H9 (cell line): Measurements from ENCODE around the gene MAPK6. TPM values are rescaled to one million over a fixed set of nuclear protein-coding genes. Genes with fewer than 3 reads are reported as not detected.

Experiments used
- DNase-seq: peaks from one replicate; pipeline ENCODE4 v3.0.0-alpha.2; 2017
- H2AFZ ChIP-seq: one replicate; pipeline ENCODE4 v1.6.1; 2013; ENCODE audit warnings: mild to moderate bottlenecking, low read length, control low read depth, moderate library complexity
- H2AK5ac ChIP-seq: 2 replicates; pipeline ENCODE4 v1.6.1; 2013; ENCODE audit warnings: low read length, control low read depth, mixed read lengths; ENCODE audit not compliant: insufficient read length
- H2BK120ac ChIP-seq: one replicate; pipeline ENCODE4 v1.6.1; 2013; ENCODE audit warnings: low read depth, mild to moderate bottlenecking, low read length, control low read depth, inconsistent platforms; ENCODE audit not compliant: poor library complexity, severe bottlenecking
- H2BK12ac ChIP-seq: 2 replicates; pipeline ENCODE4 v1.6.1; 2013; ENCODE audit warnings: low read length, control low read depth, mixed read lengths, low read depth; ENCODE audit not compliant: insufficient read length
- H2BK15ac ChIP-seq: 2 replicates; pipeline ENCODE4 v1.6.1; 2013; ENCODE audit warnings: low read depth, low read length, control low read depth
- H2BK20ac ChIP-seq: one replicate; pipeline ENCODE4 v1.6.1; 2013; ENCODE audit warnings: low read depth, mild to moderate bottlenecking, low read length, control low read depth, inconsistent platforms; ENCODE audit not compliant: poor library complexity, severe bottlenecking
- H2BK5ac ChIP-seq: 2 replicates; pipeline ENCODE4 v1.6.1; 2013; ENCODE audit warnings: low read length, control low read depth, mixed read lengths; ENCODE audit not compliant: insufficient read length
- H3K14ac ChIP-seq: 2 replicates; pipeline ENCODE4 v1.6.1; 2013; ENCODE audit warnings: low read length, control low read depth; ENCODE audit not compliant: insufficient read depth
- H3K18ac ChIP-seq: 2 replicates; pipeline ENCODE4 v1.6.1; 2013; ENCODE audit warnings: low read depth, mild to moderate bottlenecking, mixed read lengths, low read length, control low read depth; ENCODE audit not compliant: insufficient read length
- H3K23ac ChIP-seq: 2 replicates; pipeline ENCODE4 v1.6.1; 2013; ENCODE audit warnings: low read length, control low read depth, mixed read lengths, low read depth; ENCODE audit not compliant: insufficient read length
- H3K23me2 ChIP-seq: 2 replicates; pipeline ENCODE4 v1.6.1; 2013; ENCODE audit warnings: low read depth, mild to moderate bottlenecking, mixed read lengths, low read length, control low read depth; ENCODE audit not compliant: insufficient read length, poor library complexity, severe bottlenecking
- H3K27ac ChIP-seq: 2 replicates; pipeline ENCODE4 v1.5.1; 2013; ENCODE audit warnings: low read length, control low read depth, mixed read lengths, low read depth; ENCODE audit not compliant: insufficient read length
- H3K27me3 ChIP-seq: 2 replicates; pipeline ENCODE4 v1.6.1; 2013; ENCODE audit warnings: low read length, control low read depth, inconsistent platforms; ENCODE audit not compliant: insufficient read depth
- H3K4ac ChIP-seq: 2 replicates; pipeline ENCODE4 v1.6.1; 2013; ENCODE audit warnings: low read depth, mild to moderate bottlenecking, control low read depth, inconsistent platforms, low read length, moderate library complexity
- H3K4me1 ChIP-seq: 2 replicates; pipeline ENCODE4 v1.6.1; 2013; ENCODE audit warnings: low read length, control low read depth, inconsistent platforms; ENCODE audit not compliant: insufficient read depth
- H3K4me2 ChIP-seq: 2 replicates; pipeline ENCODE4 v1.6.1; 2013; ENCODE audit warnings: low read length, control low read depth, mixed read lengths; ENCODE audit not compliant: insufficient read length, insufficient read depth
- H3K56ac ChIP-seq: 2 replicates; pipeline ENCODE4 v1.6.1; 2013; ENCODE audit warnings: low read depth, mild to moderate bottlenecking, mixed read lengths, low read length, control low read depth; ENCODE audit not compliant: insufficient read length
- H3K79me1 ChIP-seq: 2 replicates; pipeline ENCODE4 v1.6.1; 2013; ENCODE audit warnings: low read depth, mild to moderate bottlenecking, moderate library complexity, low read length, control low read depth, inconsistent platforms; ENCODE audit not compliant: insufficient read depth, poor library complexity, severe bottlenecking
- H3K79me2 ChIP-seq: 2 replicates; pipeline ENCODE4 v1.6.1; 2013; ENCODE audit warnings: low read length, control low read depth, inconsistent platforms; ENCODE audit not compliant: insufficient read depth
- H3K9ac ChIP-seq: 2 replicates; pipeline ENCODE4 v1.6.1; 2013; ENCODE audit warnings: low read length, control low read depth, mixed read lengths; ENCODE audit not compliant: insufficient read length; ENCODE audit errors: extremely low read depth
- H3K9me3 ChIP-seq: one replicate; pipeline ENCODE4 v1.6.1; 2013; ENCODE audit warnings: low read depth, low read length, inconsistent platforms; ENCODE audit not compliant: control insufficient read depth
- H3T11ph ChIP-seq: one replicate; pipeline ENCODE4 v1.6.1; 2013; ENCODE audit warnings: mild to moderate bottlenecking, low read length, control low read depth, inconsistent platforms
- H4K20me1 ChIP-seq: one replicate; pipeline ENCODE4 v1.6.1; 2013; ENCODE audit not compliant: control insufficient read depth, insufficient read length, insufficient read depth
- H4K5ac ChIP-seq: 2 replicates; pipeline ENCODE4 v1.6.1; 2013; ENCODE audit warnings: low read depth, mild to moderate bottlenecking, mixed read lengths, low read length, control low read depth; ENCODE audit not compliant: insufficient read length
- H4K8ac ChIP-seq: replicated peaks from 2 replicates; pipeline ENCODE4 v1.6.1; 2013; ENCODE audit warnings: low read length, control low read depth, mixed read lengths, low read depth; ENCODE audit not compliant: insufficient read length
- H4K91ac ChIP-seq: 2 replicates; pipeline ENCODE4 v1.6.1; 2013; ENCODE audit warnings: low read depth, mild to moderate bottlenecking, moderate library complexity, mixed read lengths, low read length, control low read depth; ENCODE audit not compliant: insufficient read length
- H3K27ac Mint-ChIP-seq, 3 experiments: 2 replicates in 2 of 3; 3 replicates in 1 of 3; pipeline ENCODE4 v1.8.0; 2020 to 2021; ENCODE audit warnings: mixed read lengths in 3 of 3, mild to moderate bottlenecking in 1 of 3, moderate library complexity in 1 of 3
- H3K27me3 Mint-ChIP-seq: 2 replicates; pipeline ENCODE4 v1.8.0; 2021; ENCODE audit warnings: low read depth, mild to moderate bottlenecking, moderate library complexity, mixed read lengths
- H3K36me3 Mint-ChIP-seq, 3 experiments: 2 replicates in 2 of 3; 3 replicates in 1 of 3; pipeline ENCODE4 v1.8.0; 2020 to 2021; ENCODE audit warnings: low read depth in 3 of 3, mixed read lengths in 3 of 3; ENCODE audit not compliant: insufficient read depth in 1 of 3
- H3K4me1 Mint-ChIP-seq, 2 experiments: 2 replicates each; pipeline ENCODE4 v1.8.0; 2020; ENCODE audit warnings: mixed read lengths in 2 of 2
- H3K4me3 Mint-ChIP-seq, 2 experiments: 2 replicates in 1 of 2; 3 replicates in 1 of 2; pipeline ENCODE4 v1.8.0; 2020 to 2021; ENCODE audit warnings: mild to moderate bottlenecking in 2 of 2, mixed read lengths in 2 of 2, moderate library complexity in 1 of 2
- H3K9me3 Mint-ChIP-seq, 2 experiments: 2 replicates in 1 of 2; 3 replicates in 1 of 2; pipeline ENCODE4 v1.8.0; 2020; ENCODE audit warnings: mild to moderate bottlenecking in 2 of 2, mixed read lengths in 2 of 2, moderate library complexity in 1 of 2
- WGBS: extraction: QIAGEN DNeasy Blood & Tissue Kit; methylation state at CpG from one replicate; pipeline ENCODE4 v1.1.7; 2013; ENCODE audit warnings: missing lambda C conversion rate, low lambda C conversion rate, mixed read lengths; ENCODE audit not compliant: insufficient read length; ENCODE audit errors: extremely low coverage; 5-methylcytosine and 5-hydroxymethylcytosine counted together
- total RNA-seq: library from RNA; stranded (reverse); gene quantifications from 2 replicates; pipeline ENCODE4 v1.2.1, GENCODE V29; 2021
- TF ChIP-seq, protein P1 (sequence below): fragments of 200-600 bp; sonication (generic); conservative IDR thresholded peaks from 3 replicates; pipeline ENCODE4 v1.8.0; 2021; ENCODE audit warnings: antibody characterized with exemption, mild to moderate bottlenecking

The MAPK6 gene
- total RNA-seq, 1 experiment from 2014 or later, result 88.6 TPM

DNA sequence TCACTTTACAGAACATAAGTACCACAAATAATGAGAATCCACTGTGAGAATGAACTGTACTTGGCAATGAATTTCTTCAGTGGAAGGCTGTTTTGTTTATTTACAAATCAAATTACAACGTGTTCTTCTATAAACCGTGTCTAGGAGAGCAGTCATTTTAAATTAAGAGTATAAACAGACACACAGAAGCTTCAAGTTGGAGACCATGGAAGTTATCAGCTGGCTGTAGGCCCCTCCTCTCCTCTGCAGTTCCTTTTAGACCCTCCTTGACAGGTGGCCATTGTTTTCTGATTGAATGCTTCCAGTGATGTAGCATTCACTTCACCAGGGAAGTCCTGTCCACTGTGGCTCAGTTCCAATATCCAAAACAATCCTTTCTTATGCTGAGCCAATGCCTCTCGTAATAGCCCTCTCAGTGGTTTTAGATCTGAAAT is 7.3 kb upstream of the MAPK6 start:
- no peak overlapping the region for H2AK5ac ChIP-seq
- H3K4me2 ChIP-seq, result no peak overlapping the region
- H2BK12ac ChIP-seq, result no peak overlapping the region
- H3K9ac ChIP-seq, result no peak overlapping the region
- no peak overlapping the region for H3K23ac ChIP-seq
- no peaks in the 10 kb centered on the region for H3K27me3 ChIP-seq
- no peaks in the 10 kb centered on the region for H4K20me1 ChIP-seq
- no peak overlapping the region for H2BK15ac ChIP-seq
- no peaks in the 10 kb centered on the region for H3K4me1 ChIP-seq
- H3K79me1 ChIP-seq, result no peaks in the 10 kb centered on the region
- Mint-ChIP-seq H3K27ac (no peak overlapping the region), H3K4me3 (no peak overlapping the region), H3K36me3 (no peaks in the 10 kb centered on the region), H3K4me1 (peaks cover 0 to 7% of the 10 kb centered on the region in 2 experiments; a peak in 2 of 4 replicates), H3K9me3 (no peaks in the 10 kb centered on the region), H3K27me3 (no peaks in the 10 kb centered on the region)
- H2BK120ac ChIP-seq, result no peak overlapping the region
- H3K23me2 ChIP-seq, result no peaks in the 10 kb centered on the region
- WGBS, result no CpG with 5 or more reads among the region's 3 CpGs
- H3K27ac ChIP-seq, result no peak overlapping the region
- no peak overlapping the region for H3K56ac ChIP-seq
- DNase-seq, result no peak
- H4K5ac ChIP-seq, result no peak overlapping the region
- H3K18ac ChIP-seq, result no peak overlapping the region
- TF ChIP-seq, protein P1, sequence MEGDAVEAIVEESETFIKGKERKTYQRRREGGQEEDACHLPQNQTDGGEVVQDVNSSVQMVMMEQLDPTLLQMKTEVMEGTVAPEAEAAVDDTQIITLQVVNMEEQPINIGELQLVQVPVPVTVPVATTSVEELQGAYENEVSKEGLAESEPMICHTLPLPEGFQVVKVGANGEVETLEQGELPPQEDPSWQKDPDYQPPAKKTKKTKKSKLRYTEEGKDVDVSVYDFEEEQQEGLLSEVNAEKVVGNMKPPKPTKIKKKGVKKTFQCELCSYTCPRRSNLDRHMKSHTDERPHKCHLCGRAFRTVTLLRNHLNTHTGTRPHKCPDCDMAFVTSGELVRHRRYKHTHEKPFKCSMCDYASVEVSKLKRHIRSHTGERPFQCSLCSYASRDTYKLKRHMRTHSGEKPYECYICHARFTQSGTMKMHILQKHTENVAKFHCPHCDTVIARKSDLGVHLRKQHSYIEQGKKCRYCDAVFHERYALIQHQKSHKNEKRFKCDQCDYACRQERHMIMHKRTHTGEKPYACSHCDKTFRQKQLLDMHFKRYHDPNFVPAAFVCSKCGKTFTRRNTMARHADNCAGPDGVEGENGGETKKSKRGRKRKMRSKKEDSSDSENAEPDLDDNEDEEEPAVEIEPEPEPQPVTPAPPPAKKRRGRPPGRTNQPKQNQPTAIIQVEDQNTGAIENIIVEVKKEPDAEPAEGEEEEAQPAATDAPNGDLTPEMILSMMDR, result no peak
- no peaks in the 10 kb centered on the region for H3K79me2 ChIP-seq
- no peak overlapping the region for H2BK5ac ChIP-seq
- H4K8ac ChIP-seq, result no peak overlapping the region
- H3K9me3 ChIP-seq, result no peaks in the 10 kb centered on the region
- H3K14ac ChIP-seq, result no peak overlapping the region
- no peak overlapping the region for H3T11ph ChIP-seq
- no peak overlapping the region for H2BK20ac ChIP-seq
- H2AFZ ChIP-seq, result no peak overlapping the region
- H4K91ac ChIP-seq, result no peak overlapping the region
- H3K4ac ChIP-seq, result no peak overlapping the region
